Activated CD4-positive, CD25-positive, alpha-beta regulatory T cell treated with anti-CD3 and anti-CD28 coated beads, Interleukin-2, amount 50 U/mL, for 16 hours (primary cell): ENCODE measurements around the gene H2BK1.

Experiments
- DNase-seq: peaks from one replicate; pipeline ENCODE4 v3.0.0-alpha.2; 2020; ENCODE audit warnings: low read depth, low spot score

The H2BK1 gene

DNA sequence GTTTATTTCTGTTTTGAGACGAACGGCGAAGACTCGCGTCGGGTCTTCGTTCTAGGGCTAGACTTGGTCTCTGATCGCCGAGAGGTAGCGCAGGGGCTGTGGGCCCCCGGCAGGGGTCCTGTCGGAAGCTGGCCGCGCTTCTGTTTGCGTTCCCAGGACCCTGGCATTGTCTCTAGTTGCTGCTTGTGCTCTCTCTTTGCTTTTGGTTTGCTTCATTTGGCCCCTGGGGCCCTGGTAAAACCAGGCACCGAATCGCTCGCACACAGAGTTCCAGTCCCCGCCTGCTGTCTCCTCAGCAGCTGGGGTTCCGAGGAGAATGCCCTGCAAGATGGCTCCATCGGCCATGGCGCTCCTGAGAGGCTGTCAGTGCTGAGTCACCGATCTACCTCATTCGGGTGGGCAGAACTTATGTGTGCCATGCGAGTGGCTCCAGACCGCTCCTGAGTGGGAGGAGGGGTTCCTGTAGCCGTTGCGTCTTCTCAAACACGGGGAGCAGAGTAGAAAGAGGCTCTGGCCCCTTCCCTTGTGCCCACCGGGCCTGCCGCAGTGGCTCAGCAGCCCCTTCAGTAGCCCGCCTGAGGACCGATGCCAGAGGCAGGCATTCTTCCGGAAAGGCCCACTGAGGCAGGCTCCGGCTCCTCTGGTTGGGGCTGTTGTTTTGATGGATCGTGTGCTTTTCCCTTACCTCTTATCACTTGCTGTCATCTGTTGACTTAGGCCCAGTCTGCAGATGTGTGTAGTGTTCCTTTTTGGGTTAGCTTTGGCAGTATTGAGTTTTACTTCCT lies 22.8 kb upstream of the H2BK1 start:
- peak; percentile 56 for DNase-seq

DNA sequence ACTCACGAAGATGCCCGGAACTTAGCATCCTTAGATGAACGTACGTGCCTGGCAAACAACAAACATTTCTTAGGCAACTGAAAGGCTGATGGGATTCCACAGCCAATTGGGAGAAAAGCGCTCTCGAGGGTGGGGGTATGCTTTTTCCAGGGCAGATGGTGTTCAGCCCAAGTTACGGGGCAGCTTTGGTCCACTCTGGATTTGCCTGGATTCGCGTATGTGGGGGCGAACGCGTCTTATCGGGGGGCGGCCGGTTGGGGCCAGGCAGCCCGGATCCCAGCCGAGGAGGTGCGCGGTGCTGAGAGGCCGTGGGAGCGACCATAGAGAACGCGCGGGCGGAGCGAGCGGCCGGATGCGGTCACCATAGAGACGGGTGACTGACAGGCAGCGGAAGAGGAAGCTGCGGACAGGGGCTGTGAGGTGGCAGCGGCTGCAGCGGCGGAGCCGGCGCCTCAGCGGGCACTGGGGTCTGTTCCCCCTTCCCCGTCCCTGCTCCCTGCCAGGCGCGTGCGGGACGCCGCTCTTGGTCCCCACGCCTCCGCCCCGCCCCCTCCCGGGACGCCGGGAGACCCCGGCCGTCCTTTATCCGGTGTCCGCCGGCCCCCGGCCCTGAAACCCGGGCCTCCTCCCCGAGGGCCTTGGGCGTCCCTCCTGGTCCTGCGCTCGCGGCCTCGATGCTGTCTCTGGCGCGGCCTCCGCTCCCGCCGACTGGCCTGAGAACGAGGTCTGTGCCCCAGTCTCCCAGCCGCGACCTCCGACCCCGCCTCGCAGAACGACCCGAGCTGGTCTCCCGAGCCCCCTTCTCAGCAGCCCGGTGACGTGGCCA lies 22.0 kb upstream of the H2BK1 start, which contains the start of gene CHPF2:
Gene CHPF2 (plus strand): TSS at position 393 of the 826 bp plus-strand sequence. CDS start 1,529 bp downstream, outside the sequence.
- peak; percentile 78 for DNase-seq

GRCh38 chr7:151231080-151231479 lies 20.8 kb upstream of the H2BK1 start:
- no peak for DNase-seq

GRCh38 chr7:151229249-151229648 lies 19.0 kb upstream of the H2BK1 start:
- no peak for DNase-seq

DNA sequence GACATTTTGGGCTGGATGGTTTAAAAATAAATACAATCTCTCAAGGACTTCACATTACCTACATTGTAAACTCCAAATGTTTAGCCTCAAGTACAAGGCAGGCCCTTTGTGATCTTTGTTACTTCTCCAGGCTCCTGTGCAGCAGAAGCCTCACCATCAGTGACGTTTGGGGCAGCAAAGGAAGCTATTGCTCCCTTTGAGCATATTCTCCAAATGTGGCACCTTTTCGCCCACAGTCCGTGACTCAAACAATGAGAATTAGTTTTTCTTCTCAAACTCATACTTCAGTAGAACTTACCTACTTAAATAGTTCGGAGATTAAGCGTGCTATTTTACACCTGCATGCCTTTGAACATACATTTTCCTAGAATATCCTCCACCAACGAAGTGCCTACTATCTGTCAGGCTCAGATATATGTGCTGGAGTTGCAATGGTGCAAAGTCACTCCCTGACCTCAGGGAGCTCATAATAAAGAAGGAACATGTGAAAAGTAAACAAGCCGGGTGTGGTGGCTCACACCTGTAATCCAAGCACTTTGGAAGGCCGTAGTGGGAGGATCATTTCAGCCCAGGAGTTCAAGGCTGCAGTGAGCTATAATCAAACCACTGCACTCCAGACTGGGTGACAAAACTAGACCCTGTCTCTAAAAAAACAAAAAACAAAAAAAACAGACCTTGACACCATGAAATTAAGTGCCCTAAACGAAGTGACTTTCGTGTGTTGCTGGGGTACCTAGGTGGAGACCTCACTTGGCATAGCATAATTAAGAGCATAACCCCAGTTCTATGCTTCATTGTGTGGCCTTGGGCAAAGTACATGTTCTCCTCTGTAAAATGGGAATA lies 18.0 kb upstream of the H2BK1 start:
- DNase-seq, result no peak

DNA sequence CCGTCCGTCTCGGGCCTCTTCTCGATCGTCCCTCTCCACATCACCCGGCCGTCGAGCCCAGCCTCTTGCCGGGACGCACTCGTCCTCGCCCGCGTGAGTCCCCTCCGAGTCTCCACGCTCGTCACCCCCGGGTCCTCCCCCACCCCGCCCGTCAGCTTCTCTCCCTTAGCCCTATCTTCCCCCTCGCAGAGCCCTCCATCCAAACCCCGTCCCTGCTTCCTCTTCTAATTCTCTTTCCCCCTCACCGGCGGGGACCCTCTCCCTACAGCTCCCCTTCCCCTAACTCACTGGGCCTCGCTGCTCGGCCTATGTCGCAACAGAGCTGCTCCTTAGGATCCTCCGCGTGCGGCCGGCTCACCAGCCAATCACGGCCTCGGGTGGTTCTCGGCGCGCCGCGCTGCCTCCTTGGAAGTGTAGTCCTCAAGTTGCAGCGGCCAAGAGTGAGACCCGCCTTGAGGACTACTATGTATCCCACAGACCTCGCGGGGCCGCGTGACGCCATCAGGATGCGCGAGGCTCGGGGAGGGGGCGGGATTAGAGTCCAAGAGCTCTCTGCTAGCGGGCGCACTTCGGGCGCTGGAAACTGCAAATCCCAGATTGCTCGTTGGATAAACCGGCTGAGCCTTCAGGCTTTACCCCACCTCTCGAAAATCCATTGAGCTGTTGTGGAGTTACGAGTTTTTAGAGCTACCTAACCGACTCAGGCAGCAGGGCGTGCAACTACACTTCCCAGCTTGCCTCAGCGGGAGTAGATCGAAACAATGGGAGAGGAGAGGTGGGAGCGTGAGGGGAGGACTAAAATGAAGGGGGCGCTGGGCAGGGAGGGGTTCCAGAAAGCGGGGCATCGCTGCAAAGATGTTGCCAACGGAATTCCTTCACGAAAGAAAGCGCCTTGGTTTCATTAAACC lies 16.8 kb upstream of the H2BK1 start, which contains the start of gene ABCF2:
Gene ABCF2 (minus strand): TSS at position 331 of the 908 bp plus-strand sequence. CDS start 747 bp downstream, outside the sequence.
- peak; percentile 100 for DNase-seq

- no peak for DNase-seq
Measured at GRCh38 chr7:151226560-151226874, 16.2 kb upstream of the H2BK1 start.

DNA sequence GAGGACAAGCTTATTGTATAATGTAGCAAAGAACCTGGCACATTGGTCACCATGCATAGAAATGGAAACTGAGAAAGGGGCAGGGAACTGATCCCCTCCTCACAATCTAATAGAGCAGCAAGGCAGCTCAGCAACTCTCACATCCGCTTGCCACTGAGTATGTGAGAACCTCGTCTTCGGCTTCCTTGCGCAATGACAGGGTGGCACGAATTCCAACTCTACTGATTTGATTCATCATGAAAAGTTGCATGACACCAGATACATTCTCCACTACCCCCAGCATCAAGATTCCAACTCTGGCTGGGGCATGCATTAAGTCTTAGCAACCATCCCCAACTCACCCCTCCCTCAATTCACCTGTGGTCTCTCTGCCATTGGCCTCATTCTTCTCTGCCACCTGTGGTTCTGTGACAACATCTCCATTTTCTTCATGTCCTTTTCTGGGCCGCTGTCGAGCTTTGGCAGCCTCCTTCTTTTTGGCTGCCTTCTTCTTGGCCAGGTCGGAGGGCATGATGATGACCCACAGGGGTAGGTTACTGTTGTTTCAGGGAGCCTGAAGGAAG lies 15.7 kb upstream of the H2BK1 start:
- no peak for DNase-seq

DNA sequence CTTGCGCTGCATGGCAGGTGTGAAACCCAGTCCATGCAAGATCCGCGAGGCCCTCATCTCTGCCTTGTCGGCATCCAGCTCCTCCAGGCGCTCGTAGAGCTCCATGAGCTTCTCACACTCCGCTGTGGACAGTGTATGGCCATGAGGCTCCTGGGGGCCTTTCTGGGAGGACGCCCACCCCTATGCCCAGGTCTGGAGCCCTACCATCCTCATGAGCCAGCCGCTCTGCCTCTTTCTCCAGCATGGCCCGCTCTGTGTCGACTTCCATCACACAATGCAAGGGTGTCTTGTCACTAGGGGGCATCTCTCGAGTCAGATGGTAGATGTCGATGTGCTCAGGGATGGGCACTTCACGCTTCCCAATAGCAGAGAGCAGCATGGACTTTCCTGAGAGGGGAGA lies 13.4 kb upstream of the H2BK1 start:
- no peak for DNase-seq

DNA sequence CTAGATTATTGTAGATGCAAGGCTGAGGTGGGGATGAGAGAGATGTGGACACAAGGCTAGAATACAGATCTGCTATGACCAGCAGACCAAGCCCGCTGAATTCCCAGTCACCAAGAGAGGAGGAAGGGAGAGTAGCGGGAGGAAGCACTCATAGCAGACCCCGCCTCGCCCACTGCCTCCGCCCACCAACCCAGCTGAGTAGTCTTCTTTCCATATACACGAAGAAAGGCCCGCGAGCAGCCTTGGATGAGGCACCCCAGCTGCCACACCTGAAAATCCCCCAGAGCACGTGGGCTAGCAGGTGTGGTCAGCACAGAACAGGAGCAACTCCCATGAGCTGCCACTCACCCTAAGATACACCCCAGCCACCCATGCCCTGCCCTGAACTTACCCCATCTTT lies 7.9 kb upstream of the H2BK1 start:
- no peak for DNase-seq

DNA sequence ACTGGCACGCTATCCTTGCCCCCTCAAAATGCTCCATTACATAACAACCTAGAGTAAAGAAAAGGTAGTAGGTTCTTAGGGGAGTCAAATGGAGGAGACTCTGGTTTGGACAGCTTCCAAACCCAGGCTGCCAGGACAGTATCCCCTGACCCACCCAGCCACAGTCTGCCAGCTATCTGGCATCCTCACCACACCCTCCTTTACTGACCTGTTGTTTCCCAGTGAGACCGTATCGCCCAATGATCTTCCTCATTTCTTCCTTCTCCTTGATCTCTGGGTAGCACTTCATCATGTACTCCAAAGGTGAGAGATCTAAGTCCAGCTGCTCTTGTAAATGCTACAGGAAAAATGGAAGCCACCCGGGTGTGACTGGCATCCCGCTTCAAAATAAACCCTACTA lies 5.1 kb upstream of the H2BK1 start:
- no peak for DNase-seq

GRCh38 chr7:151213826-151214225 lies 3.5 kb upstream of the H2BK1 start:
- DNase-seq, result no peak

- DNase-seq, result no peak
Measured at GRCh38 chr7:151212626-151213025, 2.3 kb upstream of the H2BK1 start.

- DNase-seq, result no peak
Measured at GRCh38 chr7:151211155-151211772, 976 bp upstream of the H2BK1 start.

DNA sequence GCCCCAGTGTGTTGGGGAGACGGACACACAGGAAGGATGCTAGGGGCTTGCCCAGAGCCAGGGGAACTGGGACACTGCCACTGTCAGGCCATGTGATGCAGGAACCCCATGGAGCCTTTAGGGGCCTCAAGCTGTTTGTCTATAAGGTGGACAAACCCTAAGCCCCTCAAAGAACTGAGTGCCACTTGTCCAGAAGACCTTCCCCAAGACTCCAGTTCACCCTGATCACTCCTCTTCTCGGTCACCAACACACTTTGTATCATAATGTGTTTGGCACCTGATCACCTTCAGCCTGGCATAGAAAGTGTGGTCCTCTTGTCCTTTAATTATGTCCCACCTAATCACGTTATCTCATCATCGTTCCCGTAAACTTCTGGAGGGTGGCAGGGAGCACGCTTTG lies 700 bp downstream of the H2BK1 start:
- no peak for DNase-seq

DNA sequence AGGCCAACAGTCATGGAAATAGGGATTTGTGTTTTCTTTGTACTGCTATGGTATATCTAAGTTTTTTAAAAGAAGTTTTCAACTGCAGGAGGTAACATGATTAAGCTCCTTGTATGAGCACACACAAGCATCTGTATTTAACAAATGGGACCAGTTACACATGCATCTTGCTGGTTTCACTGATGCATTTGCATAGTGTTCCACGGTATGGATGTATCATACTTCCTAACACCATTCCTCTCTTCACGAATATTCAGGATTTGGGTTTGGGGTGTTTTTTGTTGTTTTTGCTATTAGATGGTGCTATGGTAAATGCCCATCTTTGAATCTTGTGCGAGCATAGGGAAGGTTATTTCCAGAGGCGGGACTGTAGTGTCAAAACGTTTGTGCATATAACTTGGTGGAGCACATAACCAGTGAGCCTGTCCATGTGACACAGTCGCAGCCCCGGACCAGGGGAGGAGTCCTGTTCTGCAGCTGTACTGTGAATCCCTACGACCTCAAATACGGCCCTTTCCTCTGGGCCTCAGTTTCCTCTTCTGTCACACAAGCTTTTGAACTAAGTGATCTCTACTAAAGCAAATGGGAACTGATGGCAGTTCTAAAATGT lies 1.9 kb downstream of the H2BK1 start:
- DNase-seq, result no peak

DNA sequence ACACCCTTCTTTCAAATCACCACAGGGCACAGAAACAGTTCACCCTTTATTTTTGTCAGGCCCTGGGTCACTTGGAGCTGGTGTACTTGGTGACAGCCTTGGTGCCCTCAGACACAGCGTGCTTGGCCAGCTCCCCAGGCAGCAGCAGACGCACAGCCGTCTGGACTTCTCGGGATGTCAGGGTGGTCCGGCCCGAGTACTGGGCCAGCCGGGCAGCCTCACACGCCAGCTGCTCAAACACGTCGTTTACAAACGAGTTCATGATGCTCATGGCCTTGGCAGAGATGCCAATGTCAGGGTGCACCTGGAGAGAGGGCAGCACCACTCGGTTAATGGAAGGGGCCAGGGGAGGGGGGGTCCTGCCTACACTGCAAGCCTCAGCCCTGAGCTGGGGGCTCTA lies 2.5 kb downstream of the H2BK1 start:
- DNase-seq, result no peak

- DNase-seq, result no peak
Measured at GRCh38 chr7:151207315-151207714, 3.0 kb downstream of the H2BK1 start.

DNA sequence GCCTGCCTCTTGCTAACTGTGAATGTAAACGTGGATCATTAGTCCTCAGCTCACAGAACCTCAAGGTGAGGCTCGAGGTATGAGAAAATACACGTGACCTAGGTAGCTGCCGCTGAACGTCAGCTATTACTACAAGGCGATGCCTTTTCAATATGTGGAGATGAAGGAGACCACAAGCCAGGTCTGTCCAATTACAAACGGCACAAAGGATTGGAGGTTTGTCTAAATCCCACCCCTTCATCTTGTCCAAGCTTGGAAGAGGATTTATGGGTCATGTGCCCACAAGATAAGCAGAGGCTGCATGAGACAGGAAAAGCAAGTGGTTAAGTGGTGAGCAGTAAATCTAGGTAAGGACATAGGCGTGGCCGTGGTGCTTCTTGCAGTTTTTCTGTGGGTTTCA lies 3.4 kb downstream of the H2BK1 start:
- no peak for DNase-seq

GRCh38 chr7:151205730-151206129 lies 4.6 kb downstream of the H2BK1 start:
- no peak for DNase-seq
